ENCODE data around the gene SYT12. TPM values are rescaled to one million over a fixed set of nuclear protein-coding genes. Genes with fewer than 3 reads are reported as not detected.
A peak's percentile ranks its signal among the peaks of the same experiment; 100 is the strongest.

Gene SYT12
- total and polyA plus RNA-seq, 7 donors = under 0.01 to 1.1 (median 0.92) TPM; not detected in 4

- no peak for TF ChIP-seq EP300 (IDR thresholded peaks at IDR 0.05)
- no peak for TF ChIP-seq CTCF (IDR thresholded peaks at IDR 0.05)
- TF ChIP-seq POLR2A (IDR thresholded peaks at IDR 0.05) = no peak
- no peak for TF ChIP-seq POLR2AphosphoS5 (IDR thresholded peaks at IDR 0.05)
- Histone ChIP-seq H3K27me3 (no peaks in the 10 kb centered on the region), H3K27ac (peak overlapping the region; percentile 62 to 73 (median 64)), H3K4me1 (peaks cover 0 to 24% (median 19%) of the 10 kb centered on the region in 4 donors), H3K36me3 (no peaks in the 10 kb centered on the region), H3K4me3 (peak overlapping the region; percentile 27 to 69 (median 61)), H3K9me3 (no peaks in the 10 kb centered on the region)
- WGBS, 2 donors = 71 to 81% methylated on average over 10 of the region's 10 CpGs
- intact Hi-C loops (cut with DNase I) = no loop called here
- DNase-seq = no peak
These were observed 34.3 kb downstream of the SYT12 start for GRCh38 chr11:67057205-67057672.

- WGBS, 2 donors = 87 to 93% methylated on average over 8 of the region's 8 CpGs
- intact Hi-C loops (cut with DNase I) = no loop called here
- no peaks in the 10 kb centered on the region for H3K36me3 ChIP-seq
- H3K4me1 ChIP-seq = peaks cover 0 to 24% (median 19%) of the 10 kb centered on the region in 4 donors
- TF ChIP-seq CTCF (IDR thresholded peaks at IDR 0.05) (no peak), POLR2AphosphoS5 (IDR thresholded peaks at IDR 0.05) (no peak), EP300 (IDR thresholded peaks at IDR 0.05) (no peak), POLR2A (IDR thresholded peaks at IDR 0.05) (no peak)
- H3K27me3 ChIP-seq = no peaks in the 10 kb centered on the region
- no peaks in the 10 kb centered on the region for H3K9me3 ChIP-seq
- no peak overlapping the region for H3K27ac ChIP-seq
- DNase-seq = no peak
- no peak overlapping the region for H3K4me3 ChIP-seq
These were observed 35.6 kb downstream of the SYT12 start for GRCh38 chr11:67058506-67058905.

- intact Hi-C loops (cut with DNase I) = no loop called here
- DNase-seq = no peak
- 81 to 88% methylated on average over 3 of the region's 3 CpGs for WGBS, 2 donors
These were observed 36.7 kb downstream of the SYT12 start for GRCh38 chr11:67059671-67060070.

GRCh38 chr11:67060111-67060522, 37.2 kb downstream of the SYT12 start:
- Histone ChIP-seq H3K27me3 (no peaks in the 10 kb centered on the region), H3K4me1 (peaks cover 0 to 24% (median 19%) of the 10 kb centered on the region in 4 donors), H3K4me3 (no peak overlapping the region), H3K27ac (no peak overlapping the region), H3K36me3 (no peaks in the 10 kb centered on the region), H3K9me3 (no peaks in the 10 kb centered on the region)
- 86 to 90% methylated on average over 7 of the region's 7 CpGs for WGBS, 2 donors
- DNase-seq = no peak
- TF ChIP-seq POLR2AphosphoS5 (IDR thresholded peaks at IDR 0.05) (no peak), CTCF (IDR thresholded peaks at IDR 0.05) (no peak), POLR2A (IDR thresholded peaks at IDR 0.05) (no peak), EP300 (IDR thresholded peaks at IDR 0.05) (no peak)
- intact Hi-C loops (cut with DNase I) = no loop called here

More at GRCh38 chr11:67059671-67060070, 36.7 kb downstream of the SYT12 start:
- Histone ChIP-seq H3K9me3 (no peaks in the 10 kb centered on the region), H3K27ac (no peak overlapping the region), H3K4me3 (no peak overlapping the region), H3K4me1 (peaks cover 0 to 24% (median 19%) of the 10 kb centered on the region in 4 donors), H3K36me3 (no peaks in the 10 kb centered on the region), H3K27me3 (no peaks in the 10 kb centered on the region)
- TF ChIP-seq POLR2AphosphoS5 (IDR thresholded peaks at IDR 0.05) (no peak), EP300 (IDR thresholded peaks at IDR 0.05) (no peak), POLR2A (IDR thresholded peaks at IDR 0.05) (no peak), CTCF (IDR thresholded peaks at IDR 0.05) (no peak)

Data from sigmoid colon (tissue), 7 donors.